ENCODE measurements around the gene MRPS15.
"Not testable (repeated sequence)": the region's sequence is repeated elsewhere in the genome, so short reads cannot be mapped to it uniquely, and the experiment has no call there.

- not testable (repeated sequence) for TF ChIP-seq CTCF (IDR thresholded peaks at IDR 0.05 in 8 of 11, conservative IDR thresholded peaks at IDR 0.05 in 3 of 11); POLR2A (IDR thresholded peaks at IDR 0.05); POLR2AphosphoS5 (IDR thresholded peaks at IDR 0.05)
Observed at GRCh38 chr1:36489258-36490051, 25.3 kb upstream of the MRPS15 start.

Measured in spleen (tissue), 7 donors.